Caco-2 (cell line): Measurements from ENCODE around the gene EGR2. TPM values are rescaled to one million over a fixed set of nuclear protein-coding genes. Genes with fewer than 3 reads are reported as not detected.

ENCODE experiments used
- BruUV-seq: library from RNA; stranded (reverse); fragments of 400-500 nt; replicated peaks from 2 replicates; lab custom pipeline; 2021; lab: Mats Ljungman, UMichigan
- CTCF ChIA-PET: fragments of 300-600 bp; sonication (Branson Sonifier 250); formaldehyde crosslinking; loops from one replicate; lab custom pipeline; 2022; ENCODE audit warnings: antibody characterized with exemption; lab: Charles Lee
- POLR2A ChIA-PET: fragments of 300-600 bp; sonication (Branson Sonifier 250); formaldehyde crosslinking; loops from one replicate; lab custom pipeline; 2022; ENCODE audit warnings: antibody characterized with exemption; lab: Charles Lee
- DNase-seq, 2 experiments: peaks; one replicate each; pipeline versions ENCODE4 v3.0.0 to v3.0.0-alpha.2; 2020 to 2022
- H3K27me3 ChIP-seq: replicated peaks from 2 replicates; pipeline ENCODE4 v1.6.0; 2011; ENCODE audit warnings: low read length; ENCODE audit not compliant: control insufficient read depth, insufficient read depth
- H3K36me3 ChIP-seq: 2 replicates; pipeline ENCODE4 v1.5.1; 2011; ENCODE audit warnings: low read length; ENCODE audit not compliant: control insufficient read depth, insufficient read depth
- H3K4me1 ChIP-seq: fragments of 250-450 bp; sonication (Bioruptor Pico); 2 replicates; pipeline ENCODE4 v1.5.1; 2020; ENCODE audit warnings: mild to moderate bottlenecking
- H3K4me3 ChIP-seq: 2 replicates; pipeline ENCODE4 v1.5.1; 2011; ENCODE audit warnings: low read depth, mild to moderate bottlenecking, control low read depth, low read length
- H3K9me3 ChIP-seq: fragments of 250-450 bp; sonication (Bioruptor Pico); 2 replicates; pipeline ENCODE4 v1.5.1; 2020; ENCODE audit warnings: mild to moderate bottlenecking, moderate library complexity
- H3K27ac Mint-ChIP-seq: one replicate; pipeline ENCODE4 v1.8.0; 2022; ENCODE audit warnings: mixed read lengths; ENCODE audit not compliant: unreplicated experiment
- H3K27me3 Mint-ChIP-seq: one replicate; pipeline ENCODE4 v1.8.0; 2022; ENCODE audit warnings: mixed read lengths; ENCODE audit not compliant: insufficient read depth, unreplicated experiment
- H3K36me3 Mint-ChIP-seq: one replicate; pipeline ENCODE4 v1.8.0; 2022; ENCODE audit warnings: mild to moderate bottlenecking, mixed read lengths; ENCODE audit not compliant: insufficient read depth, unreplicated experiment
- H3K4me1 Mint-ChIP-seq: one replicate; pipeline ENCODE4 v1.8.0; 2022; ENCODE audit warnings: low read depth, mixed read lengths; ENCODE audit not compliant: unreplicated experiment
- H3K4me3 Mint-ChIP-seq: one replicate; pipeline ENCODE4 v1.8.0; 2022; ENCODE audit warnings: mild to moderate bottlenecking, moderate library complexity, mixed read lengths; ENCODE audit not compliant: unreplicated experiment
- H3K9me3 Mint-ChIP-seq: one replicate; pipeline ENCODE4 v1.8.0; 2022; ENCODE audit warnings: mixed read lengths; ENCODE audit not compliant: unreplicated experiment
- CTCF ChIP-seq, 2 experiments: fragments of 200-600 bp in 1 of 2; IDR thresholded peaks; 1 replicate in 1 of 2; 2 replicates in 1 of 2; pipeline versions ENCODE4 v1.5.1 to v1.8.0; 2011 to 2022; ENCODE audit warnings: antibody characterized with exemption in 1 of 2, control low read depth in 1 of 2, inconsistent platforms in 1 of 2, low read depth in 1 of 2, low read length in 1 of 2, mild to moderate bottlenecking in 1 of 2, moderate library complexity in 1 of 2; ENCODE audit not compliant: insufficient read depth in 1 of 2, severe bottlenecking in 1 of 2, unreplicated experiment in 1 of 2
- intact Hi-C: fragments of 100-400 bp; cut with micrococcal nuclease; formaldehyde crosslinking; loops from one replicate; pipeline ENCODE4 v1.10.0; 2022; ENCODE audit not compliant: unreplicated experiment
- total RNA-seq: library from RNA; stranded (reverse); gene quantifications from 2 replicates; pipeline ENCODE4 v1.2.3, GENCODE V29; 2022

EGR2 gene
- total RNA-seq, 1 experiment from 2014 or later = 0.61 TPM

- Histone ChIP-seq H3K4me3 (no peak overlapping the region), H3K4me1 (peaks cover 34% of the 10 kb centered on the region), H3K9me3 (no peaks in the 10 kb centered on the region), H3K36me3 (no peaks in the 10 kb centered on the region), H3K27me3 (no peaks in the 10 kb centered on the region)
- TF ChIP-seq CTCF (IDR thresholded peaks at IDR 0.05; ENCODE audit: insufficient read depth in 1 of 2, low read depth in 1 of 2, low read length in 1 of 2, severe bottlenecking in 1 of 2, unreplicated experiment in 1 of 2) = no peak
- Mint-ChIP-seq H3K27me3 (peaks cover 4% of the 10 kb centered on the region), H3K36me3 (no peaks in the 10 kb centered on the region), H3K4me1 (peaks cover 27% of the 10 kb centered on the region), H3K9me3 (no peaks in the 10 kb centered on the region), H3K4me3 (no peak overlapping the region), H3K27ac (no peak overlapping the region)
- intact Hi-C loops = loop anchor here (5.0 kb wide), 1 partner anchor 101 kb away; no protein-coding TSS in a partner anchor
- BruUV-seq = no TSS peak
- POLR2A ChIA-PET = no interaction called here
- DNase-seq = no peak
- CTCF ChIA-PET = no interaction called here
These were observed 53.0 kb downstream of the EGR2 start for GRCh38 chr10:62763155-62763554.

Other genes starting within 250 kb of the EGR2 start
- gene ADO, start 11.6 kb downstream of the EGR2 start, total RNA-seq = 31.3 and 34.1 TPM in 2 replicates